Right forelimb (tissue), 1 donor: Measurements from ENCODE around the gene ACACB.

Experiments used
- DNase-seq: peaks from one replicate; pipeline ENCODE4 v3.0.0-alpha.2; 2018

ACACB gene

GRCh38 chr12:109110988-109111495 lies 5.3 kb upstream of the ACACB start:
- peak; percentile 91 for DNase-seq

DNA sequence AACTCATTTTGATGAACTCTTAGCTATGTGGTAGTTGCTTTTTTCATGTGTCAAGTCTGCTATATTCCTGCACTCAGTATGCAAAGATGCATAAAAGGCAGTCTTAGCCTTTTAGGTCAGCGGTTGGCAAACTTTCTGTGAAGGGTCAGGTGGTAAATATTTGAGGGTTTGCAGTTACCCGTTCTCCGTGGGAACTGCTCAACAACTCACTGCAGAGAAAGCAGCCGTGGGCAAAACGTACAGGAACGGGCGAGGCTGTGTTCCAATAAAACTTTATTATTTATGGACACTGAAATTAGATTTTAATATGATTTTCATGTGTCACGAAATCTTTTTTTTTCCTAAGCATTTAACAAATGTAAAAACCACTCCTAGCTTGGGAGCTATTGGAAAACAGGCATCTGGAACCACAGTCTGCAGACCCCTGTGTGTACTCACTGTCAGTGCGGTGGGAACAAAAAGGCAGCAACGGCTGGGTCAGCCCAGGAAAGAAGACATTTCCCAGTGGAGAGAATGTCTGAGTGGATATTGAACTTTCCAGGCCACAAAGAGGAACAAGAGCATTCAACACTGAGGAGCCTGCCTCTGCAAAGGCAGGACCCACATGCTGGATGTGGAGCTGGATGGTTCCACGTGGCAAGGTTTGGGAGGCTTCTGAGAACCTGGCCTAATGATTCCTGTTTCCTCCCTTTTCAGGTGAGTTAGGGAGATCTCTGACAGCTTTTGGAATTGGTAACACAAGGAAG lies 3.5 kb upstream of the ACACB start:
- DNase-seq = no peak

- DNase-seq = no peak
These were observed 2.6 kb upstream of the ACACB start for GRCh38 chr12:109113661-109114321.

DNA sequence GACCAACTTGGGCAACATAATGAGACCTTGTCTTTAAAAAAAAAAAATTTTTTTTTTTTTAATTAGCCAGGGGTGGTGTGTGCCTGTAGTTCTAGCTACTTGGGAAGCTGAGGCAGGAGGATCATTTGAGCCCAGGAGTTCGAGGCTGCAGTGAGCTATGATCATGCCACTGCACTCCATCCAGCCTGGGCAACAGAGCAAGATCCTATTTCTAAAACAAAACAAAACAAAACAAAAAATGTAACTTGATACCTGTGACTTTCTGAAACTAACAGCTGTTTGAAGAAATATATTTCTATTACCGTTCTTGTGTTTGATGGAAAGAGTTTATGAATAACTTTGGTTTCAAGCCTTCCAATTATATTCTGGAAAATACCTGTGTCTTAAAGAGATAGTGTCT lies 1.7 kb upstream of the ACACB start:
- no peak for DNase-seq

GRCh38 chr12:109115404-109115757 lies 1.0 kb upstream of the ACACB start:
- DNase-seq = no peak

- no peak for DNase-seq
These were observed 193 bp downstream of the ACACB start for GRCh38 chr12:109116611-109116949.

DNA sequence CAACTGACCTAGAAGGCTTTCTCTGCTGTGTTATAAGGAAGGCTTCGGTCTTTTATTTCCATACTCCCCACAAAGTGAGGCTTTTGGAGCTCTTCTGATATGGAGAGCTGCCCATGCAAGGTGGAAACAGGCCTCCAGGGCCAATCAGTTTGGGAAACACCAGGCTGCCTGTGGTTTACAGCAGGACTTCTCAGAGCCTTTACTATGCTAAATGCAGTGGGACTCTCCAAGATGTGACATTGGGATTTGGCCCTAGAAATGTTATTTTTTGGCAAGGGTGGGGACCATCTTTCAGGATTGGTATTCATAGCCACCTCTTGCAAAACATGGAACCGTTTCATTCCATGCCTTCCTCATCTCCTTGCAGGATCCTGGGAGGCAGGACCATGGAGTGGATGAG lies 3.7 kb downstream of the ACACB start:
- DNase-seq = no peak

GRCh38 chr12:109120557-109120956 lies 4.2 kb downstream of the ACACB start:
- no peak for DNase-seq

DNA sequence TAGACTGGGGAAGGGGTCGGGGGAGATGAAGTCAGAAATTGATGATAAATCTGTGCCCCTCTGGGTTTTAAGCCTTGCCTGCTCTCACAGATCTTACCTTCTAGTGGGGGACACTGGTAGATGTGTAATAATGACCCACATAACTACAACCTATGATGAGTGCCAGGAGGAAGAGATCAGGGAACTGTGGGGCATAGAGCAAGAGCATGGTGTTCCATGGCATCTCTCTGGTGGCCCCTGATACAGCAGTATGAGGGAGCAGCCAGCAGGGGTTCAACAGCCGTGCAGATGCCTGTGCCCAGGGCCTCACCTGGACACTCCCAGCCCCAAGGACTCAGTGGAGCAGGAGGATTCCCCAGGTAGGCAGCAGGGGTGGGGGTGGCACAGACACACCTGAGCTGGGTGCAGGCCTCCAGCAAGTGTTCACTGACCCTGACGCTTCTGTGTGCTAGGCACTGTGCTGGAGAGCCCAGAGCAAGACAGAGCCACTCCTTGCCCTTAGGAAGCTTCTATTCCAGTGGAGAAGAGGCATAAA lies 5.0 kb downstream of the ACACB start:
- no peak for DNase-seq

- DNase-seq = no peak
These were observed 8.7 kb downstream of the ACACB start for GRCh38 chr12:109124878-109125648.

GRCh38 chr12:109125791-109126190 lies 9.4 kb downstream of the ACACB start:
- no peak for DNase-seq

DNA sequence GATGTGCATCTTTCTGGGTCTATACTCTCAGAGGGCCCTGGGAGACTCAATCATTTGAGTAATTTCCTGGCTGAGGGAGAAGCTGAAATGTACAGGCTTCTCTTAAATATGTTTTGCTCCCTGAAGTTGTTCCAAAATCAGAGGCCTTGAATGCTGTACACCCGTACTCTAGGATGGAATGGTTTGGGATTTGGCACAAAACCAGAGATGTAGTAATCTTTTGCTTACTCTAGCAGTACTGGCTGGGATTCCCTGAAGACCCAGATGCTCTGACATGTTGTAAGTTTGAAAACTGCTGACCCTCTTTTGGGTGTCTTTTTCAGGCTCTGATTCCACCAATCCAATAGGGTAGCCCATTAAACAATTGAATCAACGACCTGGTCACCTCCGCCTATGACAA lies 10.4 kb downstream of the ACACB start:
- DNase-seq = no peak

DNA sequence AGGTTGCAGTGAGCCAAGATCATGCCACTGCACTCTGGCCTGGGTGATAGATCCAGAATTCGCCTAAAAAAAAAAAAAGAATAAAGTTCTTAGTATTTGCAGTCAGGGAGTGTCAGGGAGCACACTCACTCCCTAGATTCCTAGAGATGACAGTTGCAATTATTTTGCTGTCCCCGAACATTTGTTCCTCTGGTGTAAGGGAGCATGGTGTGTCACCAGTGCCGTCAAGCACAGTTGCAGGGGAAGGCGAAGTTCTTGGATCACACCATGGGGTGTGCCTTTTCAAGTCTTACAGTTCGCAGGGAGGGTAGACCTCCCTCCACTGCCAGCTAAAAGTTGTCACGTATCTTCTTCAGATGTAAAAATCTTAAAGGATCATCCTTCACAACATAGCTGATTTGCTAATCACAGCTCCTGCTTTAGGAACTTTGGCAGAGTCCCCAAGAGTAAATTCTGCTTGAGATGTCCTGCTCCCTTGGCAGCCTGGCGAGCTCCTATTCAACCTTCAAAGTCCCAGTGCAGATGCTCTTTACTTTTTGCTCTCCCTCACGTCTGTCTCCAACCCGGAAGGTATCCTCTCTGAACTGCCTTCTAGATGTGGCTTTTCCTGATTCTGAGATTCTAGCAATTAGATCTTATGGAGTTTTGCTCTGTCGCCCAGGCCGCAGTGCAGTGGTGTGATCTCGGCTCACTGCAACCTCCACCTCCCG lies 11.3 kb downstream of the ACACB start:
- no peak for DNase-seq

DNA sequence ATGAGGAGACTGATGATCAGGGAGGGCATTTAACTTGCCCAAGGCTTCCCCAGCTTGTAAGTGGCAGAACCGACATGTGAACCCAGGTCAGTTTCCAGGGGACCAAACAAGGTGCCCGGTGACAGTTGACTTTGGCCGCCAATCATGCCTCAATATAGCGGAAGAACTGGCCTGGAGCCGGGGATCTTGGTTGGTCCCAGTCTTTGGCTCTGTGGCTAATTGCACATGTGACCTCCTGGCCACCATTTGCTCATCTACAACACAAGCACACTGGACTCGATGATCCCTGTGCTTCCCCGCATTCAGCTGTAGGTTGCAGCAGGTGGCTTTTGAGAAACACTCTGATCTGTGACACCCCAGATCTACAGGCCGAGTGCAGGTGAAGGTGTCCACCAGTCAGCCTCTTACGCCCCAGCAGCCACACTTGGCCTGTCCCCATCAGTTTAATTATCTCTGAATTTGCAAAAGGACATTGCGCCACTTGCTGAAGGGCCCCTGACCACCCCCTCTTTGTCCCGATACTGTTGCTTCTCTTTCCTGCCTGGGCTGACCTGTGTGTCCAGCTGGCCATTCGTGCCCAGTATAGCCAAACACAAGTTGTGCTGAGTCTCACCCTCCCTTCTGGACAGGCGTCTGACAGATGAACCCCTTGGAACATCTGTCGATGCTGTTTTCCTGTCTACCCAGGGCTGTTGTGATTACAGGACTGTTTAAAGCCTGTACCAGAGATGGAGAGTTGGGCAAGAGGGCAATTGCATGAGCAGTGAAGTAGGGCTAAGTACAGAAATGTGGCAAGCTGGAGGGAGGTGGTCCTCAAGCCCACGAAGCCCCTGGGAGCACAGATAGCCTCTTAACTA lies 14.1 kb downstream of the ACACB start:
- no peak for DNase-seq

DNA sequence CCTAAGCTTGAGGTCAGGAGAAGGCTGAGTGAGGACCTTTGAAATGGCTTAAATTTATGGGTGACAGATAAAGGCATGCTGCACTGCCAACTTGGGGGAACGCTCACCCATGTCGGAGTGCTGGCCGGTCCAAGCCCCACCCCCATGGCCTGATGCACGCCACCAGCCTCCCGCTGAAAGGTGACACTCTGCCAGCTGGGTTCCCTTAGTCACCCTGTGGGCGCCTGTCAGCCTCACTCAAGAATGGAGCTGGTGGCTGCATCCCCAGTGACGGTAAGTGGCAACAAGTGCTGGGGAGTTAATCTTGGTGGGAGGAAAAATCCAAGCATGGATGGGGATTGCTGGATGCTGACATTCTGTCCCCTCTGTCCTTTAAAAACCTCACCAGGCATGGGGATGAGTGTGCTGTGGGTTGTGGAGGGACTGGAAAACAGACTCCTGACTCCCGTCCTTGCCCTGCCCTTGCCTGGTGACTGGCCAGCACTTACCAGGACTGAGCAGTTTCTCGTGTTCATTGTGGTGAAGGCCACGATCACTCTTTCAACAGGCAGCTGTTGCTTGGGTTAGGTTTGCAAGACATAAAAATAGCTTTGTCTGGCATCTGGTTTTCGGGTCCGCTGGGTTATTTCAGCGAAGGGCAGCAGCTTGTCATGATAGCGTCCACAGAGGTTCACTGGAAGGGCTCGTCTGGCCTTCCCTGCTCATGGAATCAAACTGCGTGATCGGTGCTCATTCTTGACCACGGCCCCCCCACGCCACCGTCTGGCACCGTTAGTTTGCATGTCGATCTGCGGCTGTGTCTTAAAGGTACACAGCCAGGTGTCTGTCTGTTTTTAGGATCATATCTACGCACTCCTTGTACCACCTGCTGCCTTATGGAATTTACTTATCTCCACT lies 15.0 kb downstream of the ACACB start:
- DNase-seq = no peak

DNA sequence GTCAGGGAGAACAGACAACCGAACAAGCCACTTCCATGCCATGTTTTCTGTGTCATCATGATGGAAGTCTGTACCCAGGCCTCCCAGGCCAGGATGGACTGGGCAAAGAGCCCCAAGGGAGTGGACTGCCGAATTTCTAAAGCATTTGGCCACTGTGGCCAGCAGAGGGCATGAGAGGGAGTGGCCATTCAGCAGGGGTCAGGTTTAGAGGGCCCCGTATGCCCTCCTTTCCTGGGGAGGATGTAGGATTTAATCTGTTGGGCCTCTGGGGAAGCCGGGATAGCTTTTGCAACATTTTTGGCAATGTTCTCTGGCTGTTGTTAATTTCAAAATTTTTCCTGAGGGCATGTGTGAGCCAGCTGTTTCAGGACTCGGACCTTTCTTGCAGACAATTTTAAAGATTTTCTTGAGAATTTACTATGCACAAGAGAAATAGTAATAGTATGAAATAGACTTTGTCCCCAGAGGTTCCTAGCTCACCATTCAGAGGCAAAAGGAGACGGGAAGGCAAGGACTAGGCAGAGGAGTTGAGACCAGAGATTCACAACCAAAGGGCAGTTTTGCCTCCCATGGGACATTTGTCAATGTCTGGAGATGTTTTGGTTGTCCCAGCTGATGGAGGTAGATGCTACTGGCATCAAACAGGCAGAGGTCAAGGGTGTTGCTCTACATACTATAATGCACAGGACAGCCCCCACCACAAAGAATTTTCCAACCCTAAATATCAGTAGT lies 18.0 kb downstream of the ACACB start:
- DNase-seq = no peak

GRCh38 chr12:109137055-109137454 lies 20.7 kb downstream of the ACACB start:
- no peak for DNase-seq

- no peak for DNase-seq
These were observed 23.0 kb downstream of the ACACB start for GRCh38 chr12:109139360-109139759.

- no peak for DNase-seq
These were observed 23.4 kb downstream of the ACACB start for GRCh38 chr12:109139791-109140190.

GRCh38 chr12:109140560-109140959 lies 24.2 kb downstream of the ACACB start:
- no peak for DNase-seq
